HG03045 (cell line): ENCODE results near the gene LYRM4.

Experiments used
- ATAC-seq: cut with Tn5 transposase; IDR thresholded peaks from one replicate; pipeline ENCODE4 v1.9.1; 2021; ENCODE audit warnings: mild to moderate bottlenecking, moderate library complexity; ENCODE audit not compliant: unreplicated experiment

Gene LYRM4

GRCh38 chr6:5206920-5207561 lies 53.7 kb downstream of the LYRM4 start:
- no peak for ATAC-seq

DNA sequence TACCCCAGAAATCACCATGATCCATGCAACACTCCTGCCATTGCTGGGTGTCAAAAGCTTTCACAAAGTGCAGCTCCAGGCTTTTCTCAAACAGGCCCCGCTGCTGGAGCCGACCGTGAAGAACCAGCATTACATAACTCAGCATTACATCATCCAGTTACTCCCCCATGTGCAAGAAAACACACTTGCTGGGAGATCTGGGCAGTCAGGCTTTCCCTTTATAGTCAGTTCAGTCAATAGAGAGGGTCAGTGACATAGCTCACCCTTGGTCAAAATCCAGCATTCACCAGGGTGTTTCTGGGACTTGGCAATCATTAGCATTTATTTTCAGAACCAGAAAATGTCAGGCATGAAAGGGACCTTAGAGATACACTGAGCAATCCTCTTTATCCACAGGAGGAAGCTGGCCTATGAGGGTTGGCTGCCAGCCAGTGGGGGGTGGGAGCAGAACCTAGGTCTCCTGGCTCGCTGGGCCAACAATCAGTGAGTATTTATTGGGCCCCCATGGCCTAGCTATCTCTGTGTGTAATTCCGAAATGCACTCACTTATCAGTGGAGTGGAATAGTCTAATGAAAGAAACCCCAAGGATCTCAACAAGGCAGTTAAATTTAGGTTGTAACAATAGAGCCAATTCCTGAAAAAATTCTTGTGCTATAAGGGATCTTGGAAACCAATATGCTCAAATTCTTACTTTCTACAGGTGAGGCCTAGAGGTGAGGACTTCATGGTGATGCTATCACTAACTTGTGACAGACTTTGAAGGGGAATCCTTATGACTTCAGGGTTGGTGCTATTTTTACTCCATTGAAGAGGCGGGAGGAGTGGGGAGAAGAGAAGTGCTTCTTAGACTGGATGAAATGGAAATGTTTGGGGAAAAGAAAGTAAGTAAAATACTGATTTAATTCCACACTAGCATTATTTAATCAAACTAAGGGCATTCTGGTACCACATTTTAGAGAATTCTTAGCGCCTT lies 54.6 kb downstream of the LYRM4 start:
- no peak for ATAC-seq

GRCh38 chr6:5205035-5205507 lies 55.7 kb downstream of the LYRM4 start:
- no peak for ATAC-seq

- no peak for ATAC-seq
These were observed 56.4 kb downstream of the LYRM4 start for GRCh38 chr6:5204376-5204775.

DNA sequence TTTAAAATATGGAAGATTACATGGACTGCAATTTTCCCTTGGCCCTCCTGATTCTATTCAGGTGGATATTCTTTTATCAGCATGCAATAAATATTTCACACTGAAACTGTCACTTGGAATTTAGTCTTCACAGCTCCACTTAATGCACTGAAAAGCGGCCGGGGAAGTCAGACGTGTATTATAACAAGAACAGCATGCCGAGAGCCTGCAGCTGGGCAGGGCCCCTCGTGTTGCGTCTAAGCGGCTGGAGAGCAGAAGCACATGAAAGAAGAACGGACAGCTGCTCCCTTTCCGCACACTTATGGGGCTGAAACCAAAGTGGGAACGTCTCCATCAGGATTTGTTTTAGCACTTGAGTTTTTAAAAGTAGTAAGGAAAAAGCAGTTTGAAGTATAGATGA lies 57.2 kb downstream of the LYRM4 start:
- no peak for ATAC-seq

- no peak for ATAC-seq
These were observed 57.8 kb downstream of the LYRM4 start for GRCh38 chr6:5202941-5203340.

GRCh38 chr6:5202206-5202605 lies 58.5 kb downstream of the LYRM4 start:
- ATAC-seq, result no peak

DNA sequence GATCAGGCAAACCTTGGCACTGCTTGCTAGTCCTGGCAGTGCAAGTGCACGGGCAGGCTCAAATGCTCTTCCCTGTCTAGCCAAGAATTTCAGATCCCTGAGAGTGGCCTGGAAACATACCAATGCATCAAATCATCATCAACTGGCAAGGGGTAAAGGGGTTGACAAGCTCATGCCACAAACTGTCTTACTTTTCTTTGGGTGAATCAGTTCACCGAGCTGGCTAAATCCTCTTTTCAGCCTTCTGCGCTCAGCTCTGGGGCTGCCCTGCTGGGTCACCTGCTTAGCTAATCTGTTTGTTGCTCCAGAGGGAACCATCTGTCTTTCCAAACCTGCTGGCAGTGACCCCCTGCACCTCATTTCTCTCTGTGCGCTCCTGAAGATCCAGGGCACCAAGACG lies 59.5 kb downstream of the LYRM4 start:
- no peak for ATAC-seq

DNA sequence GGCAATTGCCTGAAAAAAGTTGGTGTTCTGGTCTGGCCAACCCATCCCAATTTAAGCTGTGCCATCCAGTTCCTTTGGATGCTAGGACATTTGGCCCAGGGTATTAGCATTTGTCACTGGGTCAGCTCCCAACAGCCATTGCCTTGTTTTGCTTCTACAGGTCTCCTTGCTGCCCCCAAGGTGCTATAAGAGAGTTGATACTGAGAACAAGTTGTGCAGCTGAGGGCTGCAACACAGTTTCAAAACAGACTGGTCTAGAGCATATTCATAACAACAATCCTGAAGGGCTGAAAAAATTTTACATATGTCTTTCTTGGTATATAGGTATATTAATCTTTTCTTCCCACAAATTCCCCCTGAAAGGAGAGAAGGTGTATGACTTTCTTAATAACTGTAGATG lies 61.0 kb downstream of the LYRM4 start:
- no peak for ATAC-seq

DNA sequence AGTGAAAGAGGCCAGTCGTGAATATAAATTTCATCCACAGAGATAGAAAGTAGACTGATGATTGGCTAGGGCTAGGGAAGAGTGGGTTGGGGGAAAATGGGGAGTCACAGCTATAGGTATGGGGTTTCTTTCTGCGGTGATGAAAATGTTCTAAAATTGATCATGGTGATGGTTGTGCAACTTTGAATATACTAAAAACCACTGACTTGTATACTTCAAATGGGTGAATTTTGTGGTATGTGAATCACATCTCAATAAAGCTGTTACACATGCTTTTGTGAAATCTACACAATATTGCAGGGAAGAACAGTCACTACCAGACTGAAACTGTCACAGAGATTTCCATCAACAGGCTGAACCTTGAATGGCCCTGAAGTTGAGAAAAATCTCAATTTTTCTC lies 61.5 kb downstream of the LYRM4 start:
- ATAC-seq, result no peak

GRCh38 chr6:5197084-5197483 lies 63.7 kb downstream of the LYRM4 start:
- ATAC-seq, result no peak

- ATAC-seq, result no peak
These were observed 68.5 kb downstream of the LYRM4 start for GRCh38 chr6:5192135-5192794.

DNA sequence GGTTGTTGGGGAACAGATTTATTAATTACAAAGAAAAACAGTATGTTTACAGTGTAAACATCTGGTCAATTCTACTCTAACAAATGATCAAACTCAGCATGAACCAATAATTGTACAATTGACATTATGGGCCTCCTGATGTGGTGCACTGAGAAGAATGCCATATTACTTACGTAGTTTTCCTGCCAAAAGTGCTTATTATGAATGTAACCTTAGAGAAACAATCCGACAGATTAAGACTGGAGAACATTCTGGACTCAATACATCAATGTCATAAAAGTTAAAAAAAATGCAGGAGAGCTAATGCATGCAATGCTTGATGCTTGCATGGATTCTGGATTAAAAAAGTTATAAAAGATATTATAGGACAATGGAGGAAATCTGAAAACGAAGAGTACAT lies 69.0 kb downstream of the LYRM4 start:
- no peak for ATAC-seq

- ATAC-seq, result no peak
These were observed 69.5 kb downstream of the LYRM4 start for GRCh38 chr6:5191222-5191621.

DNA sequence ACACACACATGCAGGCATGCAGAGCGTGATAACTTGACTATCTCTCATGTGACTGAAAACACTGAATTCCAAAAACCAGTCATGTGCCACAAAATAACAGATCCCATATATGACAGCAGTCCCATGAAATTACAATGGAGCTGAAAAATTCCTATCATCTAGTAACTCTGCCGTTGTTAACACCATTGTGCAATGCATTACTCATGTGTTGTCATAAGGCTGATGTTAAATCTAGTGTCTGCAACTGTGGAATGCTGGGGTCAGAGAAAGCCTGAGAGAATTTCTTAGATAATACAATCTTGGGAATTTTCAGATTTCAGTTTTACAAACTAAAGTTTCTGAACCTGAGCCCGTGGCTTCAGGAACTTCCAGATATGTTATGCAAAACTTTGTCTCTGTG lies 70.2 kb downstream of the LYRM4 start:
- ATAC-seq, result no peak

DNA sequence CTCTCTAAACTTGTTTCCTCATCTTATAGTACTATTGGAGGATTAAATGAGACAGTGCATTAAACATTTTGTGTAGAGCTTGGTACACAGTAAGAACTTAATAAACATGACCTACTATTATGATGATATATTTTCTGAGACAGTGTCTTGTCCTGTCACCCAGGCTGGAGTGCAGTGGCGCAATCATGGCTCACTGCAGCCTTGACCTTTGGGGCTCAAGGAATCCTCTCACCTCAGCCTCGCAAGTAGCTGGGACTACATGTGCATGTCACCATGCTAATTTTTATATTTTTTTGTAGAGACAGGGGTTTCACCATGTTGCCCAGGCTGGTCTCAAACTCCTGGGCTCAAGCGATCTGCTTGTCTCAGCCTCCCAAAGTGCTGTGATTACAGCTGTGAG lies 72.1 kb downstream of the LYRM4 start:
- ATAC-seq, result no peak

- ATAC-seq, result no peak
These were observed 75.9 kb downstream of the LYRM4 start for GRCh38 chr6:5184878-5185277.

DNA sequence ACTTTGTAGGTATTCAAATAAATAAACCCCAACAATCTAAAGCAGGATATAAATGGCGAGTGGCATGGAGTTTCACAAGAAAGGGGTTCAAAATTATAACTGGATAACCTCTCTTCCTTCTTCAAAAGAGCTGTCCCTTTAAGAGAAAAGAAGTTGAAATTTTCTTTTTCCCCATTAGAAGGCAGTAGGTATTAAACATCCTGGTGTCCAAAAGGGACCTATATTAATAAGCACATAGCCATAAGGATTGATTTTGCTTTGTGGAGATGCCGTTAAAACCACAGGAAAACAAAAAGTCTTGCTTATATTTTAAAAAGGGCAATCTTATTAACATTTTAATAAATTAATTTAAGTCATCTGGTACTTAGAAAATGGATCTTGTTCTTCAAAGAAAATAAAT lies 76.5 kb downstream of the LYRM4 start:
- no peak for ATAC-seq

DNA sequence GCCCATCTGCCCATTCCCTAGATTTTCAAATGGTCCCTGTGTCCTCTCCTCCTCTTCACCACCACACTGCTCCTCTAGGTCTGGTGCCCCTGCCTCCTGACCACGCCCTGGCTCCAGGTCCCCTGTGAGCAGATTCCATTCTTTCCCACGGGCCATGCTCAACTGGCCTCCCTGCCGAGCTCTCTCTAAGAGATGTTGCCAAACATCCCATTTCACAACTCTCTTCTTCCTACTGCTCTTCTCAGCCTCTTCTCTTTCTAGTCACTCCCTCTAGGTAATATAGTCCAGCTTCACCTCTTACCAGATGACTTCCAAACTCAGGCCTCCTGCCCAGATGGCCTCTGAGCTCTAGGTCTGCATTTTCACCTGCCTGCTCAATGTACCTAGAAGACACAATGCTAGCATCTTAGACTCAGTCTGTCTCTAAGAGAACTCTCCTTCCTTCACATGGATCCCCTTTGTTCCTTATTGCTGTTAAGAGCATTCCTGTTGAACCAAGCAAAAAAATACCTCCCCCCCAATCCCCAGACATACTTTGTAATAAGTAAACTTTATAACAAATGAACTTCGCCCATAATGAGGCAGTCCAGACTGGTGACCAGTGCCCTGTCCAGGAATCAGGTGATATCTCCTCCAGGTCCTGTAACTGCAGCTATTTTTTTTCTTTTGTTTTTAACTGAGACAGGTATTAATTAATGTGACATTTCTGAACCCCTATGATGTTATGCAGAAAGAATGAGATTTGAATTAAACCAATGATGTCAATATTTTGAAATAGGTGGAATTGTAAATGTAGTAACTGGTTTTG lies 79.0 kb downstream of the LYRM4 start:
- no peak for ATAC-seq

- ATAC-seq, result no peak
These were observed 80.1 kb downstream of the LYRM4 start for GRCh38 chr6:5180636-5181035.

DNA sequence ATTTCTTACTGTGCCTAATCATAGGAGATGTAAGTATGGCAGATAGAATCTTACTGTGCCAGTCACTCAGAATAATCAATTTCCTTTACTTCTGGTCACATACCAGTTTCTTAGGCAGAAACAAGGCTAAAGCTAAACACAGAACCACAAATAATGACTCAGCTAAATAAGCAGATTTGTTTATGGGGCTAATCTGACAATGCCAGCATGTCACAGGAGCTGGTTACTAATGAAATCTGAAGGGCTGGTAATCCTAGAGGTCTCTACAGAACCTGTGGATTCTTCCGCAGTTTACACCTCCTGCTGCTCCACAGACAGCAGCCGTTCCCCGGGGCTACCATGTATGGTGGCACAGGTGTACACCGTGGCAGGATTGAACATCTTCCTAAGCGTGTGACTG lies 80.8 kb downstream of the LYRM4 start:
- no peak for ATAC-seq
